ENCODE measurements around the gene IMP3.
A peak's percentile ranks its signal among the peaks of the same experiment; 100 is the strongest.

Gene IMP3

GRCh38 chr15:75672646-75673425 lies 32.8 kb upstream of the IMP3 start:
- peak; percentile 35 for DNase-seq (ENCODE audit: low spot score)

GRCh38 chr15:75671730-75672602 lies 31.9 kb upstream of the IMP3 start:
- DNase-seq (ENCODE audit: low spot score), result no peak

- no peak for DNase-seq (ENCODE audit: low spot score)
Measured at GRCh38 chr15:75669879-75670212, 29.8 kb upstream of the IMP3 start.

DNA sequence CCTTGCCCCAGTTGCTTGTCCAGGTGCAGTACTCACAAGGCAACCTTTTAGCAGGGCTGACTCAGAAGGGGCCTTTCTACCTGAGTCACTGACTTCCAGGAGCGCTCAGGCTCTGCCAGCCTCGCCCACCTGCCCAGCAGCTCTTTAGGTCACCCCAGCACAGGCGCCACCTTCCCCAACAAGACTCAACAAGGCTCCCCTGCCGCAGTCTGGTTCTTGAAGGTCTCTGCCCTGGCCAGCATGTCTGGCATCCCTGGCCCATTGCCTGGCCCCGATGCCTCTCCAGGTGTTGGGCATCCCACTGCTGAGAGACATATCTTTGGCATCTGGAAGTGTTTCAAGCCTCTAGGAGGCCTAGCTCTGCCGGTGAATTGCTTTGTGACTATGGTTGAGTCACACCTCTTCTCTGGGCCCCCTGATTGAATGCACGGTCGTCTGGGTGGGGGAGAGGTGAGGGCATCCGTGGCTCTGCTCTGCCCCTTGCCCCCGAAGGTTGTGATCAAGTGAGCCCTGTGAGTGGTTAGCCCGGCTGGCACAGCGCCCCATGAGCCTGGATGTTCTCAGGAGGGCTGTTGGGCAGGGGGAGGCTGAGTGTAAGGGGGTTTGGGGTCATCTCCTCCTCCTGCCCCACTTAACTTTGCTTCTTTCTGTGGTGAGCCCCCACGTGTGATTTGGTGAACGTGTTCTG lies 29.3 kb upstream of the IMP3 start:
- DNase-seq (ENCODE audit: low spot score), result no peak

DNA sequence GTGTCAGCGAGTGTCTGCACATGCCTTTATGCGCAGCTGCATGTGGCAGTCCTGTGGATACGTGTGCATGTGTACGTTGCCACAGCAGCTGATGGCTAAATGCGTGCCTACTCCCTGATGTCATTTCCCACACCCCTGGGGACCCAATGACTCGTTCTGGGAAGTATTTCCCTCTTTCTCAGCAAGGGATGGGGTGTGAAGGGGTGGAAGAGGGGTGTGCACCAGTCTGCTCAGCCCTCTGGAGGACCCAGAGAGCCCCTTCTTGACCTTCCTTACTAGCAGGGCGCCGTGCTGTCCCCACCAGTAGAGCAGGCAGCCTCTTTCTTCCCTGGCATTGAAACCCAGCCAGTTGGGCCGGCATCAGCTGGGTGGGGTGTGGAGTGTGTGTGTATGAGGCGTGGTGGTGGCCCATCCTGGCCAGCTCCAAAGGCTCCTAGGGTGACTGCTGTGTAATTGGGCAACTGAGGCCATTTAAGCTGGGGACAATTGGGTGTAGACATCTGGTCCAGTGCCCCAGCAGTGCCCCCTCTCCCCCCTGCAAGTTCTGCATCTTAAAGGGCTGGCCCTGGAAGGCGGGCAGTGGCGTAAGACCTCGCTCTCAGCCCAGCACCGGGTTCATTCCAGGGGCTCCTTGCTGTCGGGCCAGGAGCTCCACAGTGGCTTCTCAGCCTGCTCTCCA lies 26.9 kb upstream of the IMP3 start:
- no peak for DNase-seq (ENCODE audit: low spot score)

DNA sequence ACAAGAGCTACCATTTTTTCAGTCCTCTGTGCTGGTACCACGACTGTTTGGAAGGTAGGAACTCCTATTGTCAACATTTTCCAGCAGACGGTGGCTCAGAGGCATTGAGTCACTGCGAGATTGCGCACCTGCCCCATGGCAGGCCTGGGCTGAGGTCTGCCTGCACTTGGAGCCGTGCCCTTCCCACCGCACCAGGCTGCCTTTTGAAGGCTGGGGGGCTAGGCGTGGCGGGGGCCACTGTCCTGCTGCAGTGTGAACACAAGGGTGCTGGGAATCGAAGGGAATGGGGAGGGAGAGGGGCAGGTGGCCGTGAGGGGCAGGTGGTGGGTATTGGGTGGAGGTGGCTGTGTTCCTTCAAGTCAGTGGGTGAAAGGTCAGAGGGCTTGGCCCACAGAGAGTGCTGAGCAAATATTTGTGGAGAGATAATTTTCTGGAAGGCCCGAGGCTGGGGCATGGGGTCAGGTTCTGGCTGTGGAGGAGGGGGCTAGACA lies 24.0 kb upstream of the IMP3 start:
- no peak for DNase-seq (ENCODE audit: low spot score)

DNA sequence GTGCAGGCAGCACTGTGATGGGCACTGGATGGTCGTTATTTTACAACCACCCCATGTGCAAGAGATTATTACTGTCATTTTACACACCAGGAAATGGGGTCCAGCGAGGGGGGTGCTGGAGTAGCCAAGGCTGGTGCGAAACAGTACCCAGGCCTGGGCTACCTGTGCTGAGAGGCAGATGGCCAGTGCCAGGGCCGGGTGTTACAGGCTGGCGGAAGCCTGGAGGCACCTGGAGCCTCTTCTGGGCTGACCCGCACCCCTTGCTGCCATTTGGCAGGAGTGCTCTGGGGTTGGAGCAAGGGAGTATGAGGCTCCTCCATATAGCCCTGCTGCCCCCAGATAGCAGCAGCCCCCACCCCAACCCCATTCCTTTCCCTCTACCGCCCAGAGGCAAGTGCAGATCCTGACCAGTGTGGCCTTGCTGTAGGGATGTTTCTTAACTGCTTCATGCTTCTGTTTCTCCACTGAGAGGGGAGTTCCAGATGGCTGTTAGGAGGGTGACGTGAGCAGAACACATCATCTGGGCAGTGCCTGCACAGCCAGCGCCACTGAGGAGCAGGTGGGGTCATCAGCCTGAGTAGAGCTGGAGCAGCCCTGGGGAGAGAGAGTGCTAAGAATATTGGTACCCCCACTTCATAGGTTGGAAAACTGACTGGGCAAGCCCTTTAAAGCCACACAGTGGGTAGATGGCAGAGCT lies 22.9 kb upstream of the IMP3 start:
- no peak for DNase-seq (ENCODE audit: low spot score)

DNA sequence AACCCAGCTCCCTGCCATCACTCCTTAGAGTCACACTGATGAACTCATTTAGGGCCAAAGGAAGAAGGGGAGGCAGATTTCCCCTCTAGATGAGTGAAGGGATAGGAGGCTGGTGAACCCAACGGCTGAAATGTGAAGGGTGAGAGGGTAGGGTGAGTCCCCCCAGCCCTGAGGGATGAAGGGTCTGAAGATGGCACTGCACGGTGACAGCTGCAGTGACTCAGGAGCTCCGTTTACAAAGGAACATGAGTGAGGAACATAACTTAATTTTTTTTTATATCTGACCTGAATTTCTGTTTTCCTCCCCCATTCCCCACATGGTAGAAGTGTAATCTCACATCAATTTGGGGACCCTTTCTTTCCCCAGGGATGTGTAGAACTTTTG lies 21.7 kb upstream of the IMP3 start:
- no peak for DNase-seq (ENCODE audit: low spot score)

- DNase-seq (ENCODE audit: low spot score), result no peak
Measured at GRCh38 chr15:75661100-75661755, 21.2 kb upstream of the IMP3 start.

DNA sequence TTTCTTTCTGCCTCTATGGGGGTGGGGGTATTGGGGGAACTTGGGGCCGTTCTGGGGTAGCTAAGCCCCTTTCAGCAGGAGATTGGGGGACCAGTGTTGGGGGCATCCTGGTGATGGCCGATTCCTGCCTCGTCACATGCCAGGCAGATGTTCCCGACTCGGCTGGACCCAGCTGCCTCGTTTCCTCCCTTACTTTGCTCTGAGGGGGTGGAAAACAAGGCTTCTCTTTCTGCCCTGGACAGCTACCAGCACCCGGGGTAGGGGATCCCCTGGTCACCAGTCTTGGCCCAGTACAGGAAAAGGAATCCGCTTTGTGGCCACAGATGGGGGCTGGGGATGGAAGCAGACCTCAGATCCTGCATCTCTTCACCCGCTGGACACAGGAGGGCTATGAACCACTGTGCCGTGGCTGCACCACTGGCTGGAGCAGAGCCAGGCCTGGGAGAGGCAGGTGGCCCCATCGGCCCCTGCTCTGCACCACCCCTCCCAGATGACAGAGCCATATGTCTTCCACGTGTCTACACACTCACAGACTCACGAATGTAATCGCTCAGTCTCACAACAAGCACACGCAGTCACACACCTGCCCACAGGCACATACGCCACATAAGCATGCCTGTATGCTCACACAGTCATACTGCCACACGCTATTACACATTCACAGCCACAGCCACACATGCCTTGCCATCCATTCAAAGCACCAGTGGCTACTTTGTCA lies 20.1 kb upstream of the IMP3 start:
- peak; percentile 19 for DNase-seq (ENCODE audit: low spot score)

GRCh38 chr15:75659141-75659771 lies 19.2 kb upstream of the IMP3 start:
- no peak for DNase-seq (ENCODE audit: low spot score)

- no peak for DNase-seq (ENCODE audit: low spot score)
Measured at GRCh38 chr15:75656813-75657212, 16.8 kb upstream of the IMP3 start.

DNA sequence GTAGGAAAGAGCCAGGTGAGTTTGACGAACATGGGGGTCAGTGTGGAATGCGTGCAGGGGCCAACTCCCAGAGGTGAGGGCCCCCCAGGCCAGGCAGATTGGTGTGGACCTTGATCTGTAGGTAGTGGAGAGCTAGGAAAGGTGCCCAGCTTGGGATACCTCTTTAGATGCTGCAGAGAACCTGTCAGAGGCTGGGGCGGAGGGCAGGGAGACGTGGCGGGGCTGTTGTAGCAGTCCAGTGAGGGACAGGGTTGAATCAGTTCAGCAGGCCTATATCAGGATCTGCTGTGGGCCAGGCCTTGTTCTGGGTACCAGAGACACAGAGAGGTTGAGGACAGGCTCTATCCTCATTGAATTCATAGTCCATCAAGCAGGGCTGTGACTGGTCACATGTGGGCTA lies 16.3 kb upstream of the IMP3 start:
- no peak for DNase-seq (ENCODE audit: low spot score)

GRCh38 chr15:75655931-75656330 lies 15.9 kb upstream of the IMP3 start:
- DNase-seq (ENCODE audit: low spot score), result no peak

- DNase-seq (ENCODE audit: low spot score), result no peak
Measured at GRCh38 chr15:75654201-75654907, 14.3 kb upstream of the IMP3 start.

- no peak for DNase-seq (ENCODE audit: low spot score)
Measured at GRCh38 chr15:75653347-75653913, 13.4 kb upstream of the IMP3 start.

GRCh38 chr15:75651810-75652543 lies 12.0 kb upstream of the IMP3 start:
- no peak for DNase-seq (ENCODE audit: low spot score)

All from pons (tissue), 1 donor.